HepG2 (cell line): ENCODE results near the gene PIR.

ENCODE experiments used
- FOXA1 ChIP-seq, 2 experiments: fragments of 450-650 bp in 1 of 2; sonication (generic) in 1 of 2; formaldehyde crosslinking in 1 of 2; IDR thresholded peaks; 2 replicates each; pipeline versions ENCODE4 v1.4.0 to v1.6.1; 2016 to 2020; ENCODE audit warnings: missing genetic modification reagents in 1 of 2
- FOXM1 ChIP-seq: sonication (generic); formaldehyde crosslinking; IDR thresholded peaks from 2 replicates; pipeline ENCODE4 v1.5.0; 2020; ENCODE audit warnings: missing genetic modification reagents
- MAFK ChIP-seq, 2 experiments: IDR thresholded peaks in 1 of 2; conservative IDR thresholded peaks in 1 of 2; 2 replicates each; pipeline ENCODE4 v1.6.1; 2011; ENCODE audit warnings: improper control_type of control experiment in 2 of 2, low read length in 2 of 2
- POLR2A ChIP-seq, 2 experiments: IDR thresholded peaks; 2 replicates each; pipeline ENCODE4 v1.6.1; 2011; ENCODE audit warnings: low read depth in 2 of 2, low read length in 2 of 2, mild to moderate bottlenecking in 1 of 2, moderate library complexity in 1 of 2; ENCODE audit not compliant: insufficient read depth in 1 of 2
- SNAI1 ChIP-seq: sonication (generic); formaldehyde crosslinking; IDR thresholded peaks from 2 replicates; pipeline ENCODE4 v1.5.0; 2020; ENCODE audit warnings: mild to moderate bottlenecking, missing genetic modification reagents, borderline replicate concordance
- TCF7 ChIP-seq: sonication (generic); IDR thresholded peaks from 2 replicates; pipeline ENCODE4 v1.6.1; 2016; ENCODE audit warnings: antibody characterized with exemption, low read depth
- ZNF224 ChIP-seq: sonication (generic); formaldehyde crosslinking; IDR thresholded peaks from 2 replicates; pipeline ENCODE4 v1.5.0; 2020; ENCODE audit warnings: mild to moderate bottlenecking, missing genetic modification reagents
- TF ChIP-seq, protein P1 (sequence below): sonication (generic); formaldehyde crosslinking; IDR thresholded peaks from 2 replicates; pipeline ENCODE4 v1.5.0; 2020; ENCODE audit warnings: missing genetic modification reagents, mild to moderate bottlenecking, borderline replicate concordance
- TF ChIP-seq, protein P2 (sequence below): sonication (generic); formaldehyde crosslinking; IDR thresholded peaks from 2 replicates; pipeline ENCODE4 v1.4.0; 2020; ENCODE audit warnings: missing genetic modification reagents, borderline replicate concordance
- TF ChIP-seq, protein P3 (sequence below): sonication (generic); formaldehyde crosslinking; IDR thresholded peaks from 2 replicates; pipeline ENCODE4 v1.4.0; 2020; ENCODE audit warnings: missing genetic modification reagents
- TF ChIP-seq, protein P4 (sequence below): sonication (generic); formaldehyde crosslinking; IDR thresholded peaks from 2 replicates; pipeline ENCODE4 v1.8.0; 2022; ENCODE audit warnings: mild to moderate bottlenecking, missing genetic modification reagents, borderline replicate concordance

DNA sequence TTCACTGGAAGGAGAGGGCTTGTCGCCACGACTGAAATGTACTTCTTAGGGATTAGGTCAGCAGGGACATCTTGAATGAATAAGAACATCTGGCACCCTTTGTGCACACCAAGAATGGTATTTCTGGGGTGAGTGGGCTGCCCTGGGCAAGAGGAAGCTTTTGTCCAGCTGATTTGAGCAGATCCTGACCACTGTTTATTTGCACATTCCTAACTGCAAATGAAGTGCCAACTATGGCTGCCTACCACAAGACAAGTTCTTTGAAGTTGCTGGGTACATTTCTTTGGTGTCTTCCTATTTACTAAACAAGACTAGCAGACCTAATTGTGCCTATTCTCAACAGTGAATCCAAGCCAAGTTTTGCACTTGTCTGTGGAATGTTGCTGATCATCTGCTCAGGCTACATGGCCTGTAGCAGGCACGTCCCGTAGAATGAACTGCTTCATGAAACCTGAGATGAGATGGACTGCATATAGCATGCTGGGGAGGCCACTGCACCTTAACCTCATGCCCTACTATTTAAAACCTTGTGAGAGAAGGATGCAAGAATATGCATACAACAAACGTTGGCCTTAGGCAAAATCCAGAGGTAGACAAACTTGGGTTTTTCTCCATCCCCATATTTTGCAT is 45.0 kb downstream of the PIR start:
- TF ChIP-seq MAFK (conservative IDR thresholded peaks at IDR 0.05 in 1 of 2, IDR thresholded peaks at IDR 0.05 in 1 of 2; ENCODE audit: low read length in 2 of 2) (no peak), FOXM1 (no peak), FOXA1 (IDR thresholded peaks at IDR 0.05) (no peak), FOXA1 (CRISPR knock-in tag; IDR thresholded peaks at IDR 0.05) (no peak), SNAI1 (CRISPR knock-in tag) (no peak), POLR2A (IDR thresholded peaks at IDR 0.05; ENCODE audit: insufficient read depth in 1 of 2, low read depth in 2 of 2, low read length in 2 of 2) (no peak), ZNF224 (no peak), TCF7 (no peak)
- TF ChIP-seq, protein P1, sequence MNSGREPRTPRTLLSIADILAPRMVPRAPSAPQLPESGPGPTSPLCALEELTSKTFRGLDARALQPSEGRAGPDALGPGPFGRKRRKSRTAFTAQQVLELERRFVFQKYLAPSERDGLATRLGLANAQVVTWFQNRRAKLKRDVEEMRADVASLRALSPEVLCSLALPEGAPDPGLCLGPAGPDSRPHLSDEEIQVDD, result no peak
- TF ChIP-seq, protein P2, sequence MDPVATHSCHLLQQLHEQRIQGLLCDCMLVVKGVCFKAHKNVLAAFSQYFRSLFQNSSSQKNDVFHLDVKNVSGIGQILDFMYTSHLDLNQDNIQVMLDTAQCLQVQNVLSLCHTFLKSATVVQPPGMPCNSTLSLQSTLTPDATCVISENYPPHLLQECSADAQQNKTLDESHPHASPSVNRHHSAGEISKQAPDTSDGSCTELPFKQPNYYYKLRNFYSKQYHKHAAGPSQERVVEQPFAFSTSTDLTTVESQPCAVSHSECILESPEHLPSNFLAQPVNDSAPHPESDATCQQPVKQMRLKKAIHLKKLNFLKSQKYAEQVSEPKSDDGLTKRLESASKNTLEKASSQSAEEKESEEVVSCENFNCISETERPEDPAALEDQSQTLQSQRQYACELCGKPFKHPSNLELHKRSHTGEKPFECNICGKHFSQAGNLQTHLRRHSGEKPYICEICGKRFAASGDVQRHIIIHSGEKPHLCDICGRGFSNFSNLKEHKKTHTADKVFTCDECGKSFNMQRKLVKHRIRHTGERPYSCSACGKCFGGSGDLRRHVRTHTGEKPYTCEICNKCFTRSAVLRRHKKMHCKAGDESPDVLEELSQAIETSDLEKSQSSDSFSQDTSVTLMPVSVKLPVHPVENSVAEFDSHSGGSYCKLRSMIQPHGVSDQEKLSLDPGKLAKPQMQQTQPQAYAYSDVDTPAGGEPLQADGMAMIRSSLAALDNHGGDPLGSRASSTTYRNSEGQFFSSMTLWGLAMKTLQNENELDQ (CRISPR knock-in tag), result no peak
- TF ChIP-seq, protein P3, sequence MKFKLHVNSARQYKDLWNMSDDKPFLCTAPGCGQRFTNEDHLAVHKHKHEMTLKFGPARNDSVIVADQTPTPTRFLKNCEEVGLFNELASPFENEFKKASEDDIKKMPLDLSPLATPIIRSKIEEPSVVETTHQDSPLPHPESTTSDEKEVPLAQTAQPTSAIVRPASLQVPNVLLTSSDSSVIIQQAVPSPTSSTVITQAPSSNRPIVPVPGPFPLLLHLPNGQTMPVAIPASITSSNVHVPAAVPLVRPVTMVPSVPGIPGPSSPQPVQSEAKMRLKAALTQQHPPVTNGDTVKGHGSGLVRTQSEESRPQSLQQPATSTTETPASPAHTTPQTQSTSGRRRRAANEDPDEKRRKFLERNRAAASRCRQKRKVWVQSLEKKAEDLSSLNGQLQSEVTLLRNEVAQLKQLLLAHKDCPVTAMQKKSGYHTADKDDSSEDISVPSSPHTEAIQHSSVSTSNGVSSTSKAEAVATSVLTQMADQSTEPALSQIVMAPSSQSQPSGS, result no peak
- TF ChIP-seq, protein P4, sequence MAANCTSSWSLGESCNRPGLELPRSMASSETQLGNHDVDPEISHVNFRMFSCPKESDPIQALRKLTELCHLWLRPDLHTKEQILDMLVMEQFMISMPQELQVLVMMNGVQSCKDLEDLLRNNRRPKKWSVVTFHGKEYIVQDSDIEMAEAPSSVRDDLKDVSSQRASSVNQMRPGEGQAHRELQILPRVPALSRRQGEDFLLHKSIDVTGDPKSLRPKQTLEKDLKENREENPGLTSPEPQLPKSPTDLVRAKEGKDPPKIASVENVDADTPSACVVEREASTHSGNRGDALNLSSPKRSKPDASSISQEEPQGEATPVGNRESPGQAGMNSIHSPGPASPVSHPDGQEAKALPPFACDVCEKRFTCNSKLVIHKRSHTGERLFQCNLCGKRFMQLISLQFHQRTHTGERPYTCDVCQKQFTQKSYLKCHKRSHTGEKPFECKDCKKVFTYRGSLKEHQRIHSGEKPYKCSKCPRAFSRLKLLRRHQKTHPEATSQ (CRISPR knock-in tag), result no peak
